Stimulated activated CD8-positive, alpha-beta memory T cell treated with anti-CD3 and anti-CD28 coated beads, Interleukin-15, amount 100 ng/mL, for 4 hours (primary cell): ENCODE measurements around the gene P2RX1.
"Not testable (repeated sequence)": the region's sequence is repeated elsewhere in the genome, so short reads cannot be mapped to it uniquely, and the experiment has no call there.

Source experiments
- DNase-seq, 2 donors: peaks; one replicate each; pipeline ENCODE4 v3.0.0-alpha.2; 2020; ENCODE audit warnings: low read depth in 2 of 2

The P2RX1 gene

GRCh38 chr17:3951420-3951819 is 35.2 kb upstream of the P2RX1 start:
- no peak for DNase-seq

- DNase-seq = no peak
Observed at GRCh38 chr17:3951003-3951402, 34.7 kb upstream of the P2RX1 start.

- DNase-seq = no peak
Observed at GRCh38 chr17:3950584-3950983, 34.3 kb upstream of the P2RX1 start.

- no peak for DNase-seq
Observed at GRCh38 chr17:3949418-3949817, 33.2 kb upstream of the P2RX1 start.

GRCh38 chr17:3948551-3948950 is 32.3 kb upstream of the P2RX1 start:
- DNase-seq = not testable (repeated sequence)

GRCh38 chr17:3947318-3947810 is 31.1 kb upstream of the P2RX1 start:
- DNase-seq = no peak

GRCh38 chr17:3946711-3947235 is 30.5 kb upstream of the P2RX1 start:
- no peak for DNase-seq

- no peak for DNase-seq
Observed at GRCh38 chr17:3944485-3945388, 28.5 kb upstream of the P2RX1 start.

GRCh38 chr17:3943240-3943891 is 27.1 kb upstream of the P2RX1 start:
- DNase-seq = no peak

GRCh38 chr17:3940965-3941698 is 24.9 kb upstream of the P2RX1 start:
- DNase-seq = no peak

GRCh38 chr17:3937359-3937758 is 21.1 kb upstream of the P2RX1 start:
- DNase-seq = no peak

- no peak for DNase-seq
Observed at GRCh38 chr17:3935825-3936355, 19.6 kb upstream of the P2RX1 start.

- no peak for DNase-seq
Observed at GRCh38 chr17:3935140-3935542, 18.9 kb upstream of the P2RX1 start.

- DNase-seq = no peak
Observed at GRCh38 chr17:3929764-3930163, 13.5 kb upstream of the P2RX1 start.

- no peak for DNase-seq
Observed at GRCh38 chr17:3929181-3929580, 12.9 kb upstream of the P2RX1 start.

- no peak for DNase-seq
Observed at GRCh38 chr17:3928406-3928805, 12.1 kb upstream of the P2RX1 start.

GRCh38 chr17:3927628-3928340 is 11.5 kb upstream of the P2RX1 start:
- DNase-seq = no peak

GRCh38 chr17:3926860-3927627 is 10.8 kb upstream of the P2RX1 start:
- no peak for DNase-seq

- no peak for DNase-seq
Observed at GRCh38 chr17:3925684-3926485, 9.6 kb upstream of the P2RX1 start.
